Measurements from ENCODE around the gene RAB3D. TPM values are rescaled to one million over a fixed set of nuclear protein-coding genes. Genes with fewer than 3 reads are reported as not detected.

The RAB3D gene
- total RNA-seq, 1 donor from 2014 or later = 43.9 TPM

GRCh38 chr19:11364296-11364904 is 24.9 kb upstream of the RAB3D start:
- TF ChIP-seq, protein P1, sequence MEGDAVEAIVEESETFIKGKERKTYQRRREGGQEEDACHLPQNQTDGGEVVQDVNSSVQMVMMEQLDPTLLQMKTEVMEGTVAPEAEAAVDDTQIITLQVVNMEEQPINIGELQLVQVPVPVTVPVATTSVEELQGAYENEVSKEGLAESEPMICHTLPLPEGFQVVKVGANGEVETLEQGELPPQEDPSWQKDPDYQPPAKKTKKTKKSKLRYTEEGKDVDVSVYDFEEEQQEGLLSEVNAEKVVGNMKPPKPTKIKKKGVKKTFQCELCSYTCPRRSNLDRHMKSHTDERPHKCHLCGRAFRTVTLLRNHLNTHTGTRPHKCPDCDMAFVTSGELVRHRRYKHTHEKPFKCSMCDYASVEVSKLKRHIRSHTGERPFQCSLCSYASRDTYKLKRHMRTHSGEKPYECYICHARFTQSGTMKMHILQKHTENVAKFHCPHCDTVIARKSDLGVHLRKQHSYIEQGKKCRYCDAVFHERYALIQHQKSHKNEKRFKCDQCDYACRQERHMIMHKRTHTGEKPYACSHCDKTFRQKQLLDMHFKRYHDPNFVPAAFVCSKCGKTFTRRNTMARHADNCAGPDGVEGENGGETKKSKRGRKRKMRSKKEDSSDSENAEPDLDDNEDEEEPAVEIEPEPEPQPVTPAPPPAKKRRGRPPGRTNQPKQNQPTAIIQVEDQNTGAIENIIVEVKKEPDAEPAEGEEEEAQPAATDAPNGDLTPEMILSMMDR (IDR thresholded peaks at IDR 0.05; ENCODE audit: unreplicated experiment) = no peak
- Mint-ChIP-seq H3K4me3 (ENCODE audit: low read depth) (no peak overlapping the region), H3K4me1 (ENCODE audit: low read depth) (peaks cover 1% of the 10 kb centered on the region), H3K27me3 (peaks cover 25% of the 10 kb centered on the region), H3K27ac (no peak overlapping the region), H3K36me3 (ENCODE audit: insufficient read depth) (peaks cover 2% of the 10 kb centered on the region), H3K9me3 (ENCODE audit: low read depth) (no peaks in the 10 kb centered on the region)
- no peak for DNase-seq (ENCODE audit: low spot score, unreplicated experiment)

- H3K9me3 Mint-ChIP-seq (ENCODE audit: low read depth) = no peaks in the 10 kb centered on the region
- TF ChIP-seq, protein P1 (IDR thresholded peaks at IDR 0.05; ENCODE audit: unreplicated experiment) = no peak
- no peak overlapping the region for H3K27ac Mint-ChIP-seq
- peaks cover 30% of the 10 kb centered on the region for H3K27me3 Mint-ChIP-seq
- H3K4me1 Mint-ChIP-seq (ENCODE audit: low read depth) = peaks cover 1% of the 10 kb centered on the region
- no peak for DNase-seq (ENCODE audit: low spot score, unreplicated experiment)
- peaks cover 2% of the 10 kb centered on the region for H3K36me3 Mint-ChIP-seq (ENCODE audit: insufficient read depth)
- H3K4me3 Mint-ChIP-seq (ENCODE audit: low read depth) = no peak overlapping the region
These were observed 24.4 kb upstream of the RAB3D start for GRCh38 chr19:11363881-11364280.

- TF ChIP-seq, protein P1 (IDR thresholded peaks at IDR 0.05; ENCODE audit: unreplicated experiment) = no peak
- Mint-ChIP-seq H3K9me3 (ENCODE audit: low read depth) (no peaks in the 10 kb centered on the region), H3K4me3 (ENCODE audit: low read depth) (no peak overlapping the region), H3K27ac (no peak overlapping the region), H3K4me1 (ENCODE audit: low read depth) (peaks cover 1% of the 10 kb centered on the region), H3K36me3 (ENCODE audit: insufficient read depth) (no peaks in the 10 kb centered on the region), H3K27me3 (peaks cover 43% of the 10 kb centered on the region)
- DNase-seq (ENCODE audit: low spot score, unreplicated experiment) = no peak
These were observed 22.6 kb upstream of the RAB3D start for GRCh38 chr19:11361771-11362731.

GRCh38 chr19:11361037-11361770 is 21.7 kb upstream of the RAB3D start:
- Mint-ChIP-seq H3K27me3 (peaks cover 52% of the 10 kb centered on the region), H3K4me3 (ENCODE audit: low read depth) (peak overlapping the region; percentile 46)

More at GRCh38 chr19:11361037-11361770, 21.7 kb upstream of the RAB3D start:
- H3K27ac Mint-ChIP-seq = no peak overlapping the region
- TF ChIP-seq, protein P1 (IDR thresholded peaks at IDR 0.05; ENCODE audit: unreplicated experiment) = peak; percentile 25
- peaks cover 3% of the 10 kb centered on the region for H3K4me1 Mint-ChIP-seq (ENCODE audit: low read depth)
- H3K36me3 Mint-ChIP-seq (ENCODE audit: insufficient read depth) = no peaks in the 10 kb centered on the region
- DNase-seq (ENCODE audit: low spot score, unreplicated experiment) = peak; percentile 79
- H3K9me3 Mint-ChIP-seq (ENCODE audit: low read depth) = no peaks in the 10 kb centered on the region

Data from progenitor cell of endocrine pancreas (in vitro differentiated cells).